Vagina (tissue), 2 donors: ENCODE data around the gene EAF1.
"Not testable (repeated sequence)": the region's sequence is repeated elsewhere in the genome, so short reads cannot be mapped to it uniquely, and the experiment has no call there.

Experiments
- CTCF ChIP-seq, 3 experiments: fragments of 450-650 bp in 2 of 3; fragments of 200-600 bp in 1 of 3; sonication (generic) in 1 of 3; IDR thresholded peaks; one replicate each; pipeline ENCODE4 v1.5.1; 2017 to 2019; ENCODE audit warnings: antibody characterized with exemption in 3 of 3, mild to moderate bottlenecking in 2 of 3, moderate library complexity in 2 of 3
- POLR2AphosphoS5 ChIP-seq, 2 donors: sonication (generic); formaldehyde crosslinking; IDR thresholded peaks; one replicate each; pipeline ENCODE4 v1.9.0; 2017; ENCODE audit warnings: antibody characterized with exemption in 2 of 2, mild to moderate bottlenecking in 2 of 2, low read depth in 1 of 2; ENCODE audit not compliant: insufficient read depth in 1 of 2

GRCh38 chr3:15398731-15399133, 28.7 kb upstream of the EAF1 start:
- TF ChIP-seq CTCF (IDR thresholded peaks at IDR 0.05) = peak in 1 of 3 experiments; percentile 29
- TF ChIP-seq POLR2AphosphoS5 (IDR thresholded peaks at IDR 0.05; ENCODE audit: insufficient read depth in 1 of 2, low read depth in 1 of 2) = not testable (repeated sequence)
